SU-DHL-6 (cell line): ENCODE results near the gene PSMB5.

Experiments
- H2AFZ ChIP-seq: fragments of 200-600 bp; sonication (generic); 2 replicates; pipeline ENCODE4 v1.6.1; 2014; ENCODE audit warnings: low read depth, mild to moderate bottlenecking, moderate library complexity, mixed read lengths, antibody characterized with exemption, low read length; ENCODE audit not compliant: severe bottlenecking
- H3F3A ChIP-seq: fragments of 200-600 bp; shearing (Covaris generic); 2 replicates; pipeline ENCODE4 v1.6.0; 2016; ENCODE audit warnings: antibody characterized with exemption, mild to moderate bottlenecking; ENCODE audit not compliant: insufficient read depth
- H3K27ac ChIP-seq: fragments of 200-600 bp; sonication (generic); 2 replicates; pipeline ENCODE4 v1.5.1; 2016; ENCODE audit warnings: low read depth, mild to moderate bottlenecking, low read length, moderate library complexity, mixed read lengths
- H3K27me3 ChIP-seq: fragments of 200-600 bp; sonication (generic), shearing (Covaris generic); 2 replicates; pipeline ENCODE4 v1.6.0; 2014; ENCODE audit warnings: mild to moderate bottlenecking, low read length
- H3K36me3 ChIP-seq: fragments of 200-600 bp; sonication (generic); 2 replicates; pipeline ENCODE4 v1.6.1; 2014; ENCODE audit warnings: mild to moderate bottlenecking, low read length, mixed read lengths
- H3K4me2 ChIP-seq: fragments of 300-600, 200-600 bp; shearing (Covaris generic), sonication (generic); 2 replicates; pipeline ENCODE4 v1.6.0; 2014; ENCODE audit warnings: low read length, low read depth, mild to moderate bottlenecking; ENCODE audit not compliant: poor library complexity, severe bottlenecking
- H3K4me3 ChIP-seq: fragments of 200-600 bp; sonication (generic); 2 replicates; pipeline ENCODE4 v1.5.1; 2014; ENCODE audit warnings: antibody characterized with exemption, low read length, mild to moderate bottlenecking, mixed read lengths; ENCODE audit not compliant: insufficient read depth, poor library complexity, severe bottlenecking
- H3K79me2 ChIP-seq: fragments of 200-600 bp; sonication (generic); 2 replicates; pipeline ENCODE4 v1.6.1; 2014; ENCODE audit warnings: mild to moderate bottlenecking, low read length, moderate library complexity; ENCODE audit not compliant: insufficient read depth
- H3K9ac ChIP-seq: fragments of 200-600 bp; sonication (generic); 2 replicates; pipeline ENCODE4 v1.7.0; 2014; ENCODE audit warnings: mild to moderate bottlenecking, low read length
- H3K9me2 ChIP-seq: fragments of 200-600 bp; sonication (generic); replicated peaks from 2 replicates; pipeline ENCODE4 v1.6.1; 2014; ENCODE audit warnings: low read length; ENCODE audit not compliant: insufficient read depth
- H3K9me3 ChIP-seq: fragments of 200-600 bp; sonication (generic); 2 replicates; pipeline ENCODE4 v1.6.1; 2014; ENCODE audit warnings: low read length, mixed read lengths; ENCODE audit not compliant: insufficient read depth
- H4K20me1 ChIP-seq: fragments of 200-600 bp; sonication (generic); 2 replicates; pipeline ENCODE4 v1.6.1; 2014; ENCODE audit warnings: low read depth, mild to moderate bottlenecking, antibody characterized with exemption, low read length, moderate library complexity, mixed read lengths
- CTCF ChIP-seq: fragments of 200-600 bp; sonication (generic); IDR thresholded peaks from one replicate; pipeline ENCODE4 v1.5.1; 2017; ENCODE audit warnings: antibody characterized with exemption, mild to moderate bottlenecking, low read length, moderate library complexity; ENCODE audit not compliant: insufficient read depth, poor library complexity, severe bottlenecking
- EZH2phosphoT487 ChIP-seq: fragments of 200-600 bp; sonication (generic), shearing (Covaris generic); conservative IDR thresholded peaks from 2 replicates; pipeline ENCODE4 v1.6.1; 2018; ENCODE audit warnings: mild to moderate bottlenecking, antibody characterized with exemption, low read length, moderate library complexity, mixed read lengths

PSMB5 gene

GRCh38 chr14:23042162-23042965 is 7.7 kb upstream of the PSMB5 start, which contains the start of gene PSMB11:
PSMB11 (plus strand) TSS chr14:23042212; CDS start chr14:23042226, 14 bp downstream.
- no peak within 1 kb of the TSS for H3K27ac ChIP-seq
- TF ChIP-seq CTCF (no peak), EZH2phosphoT487 (no peak)
- no peaks in the 10 kb centered on the region for H3K9me2 ChIP-seq
- H3K4me3 ChIP-seq: no peak within 1 kb of the TSS
- H3F3A ChIP-seq: no peaks in the 10 kb centered on the region
- H3K9ac ChIP-seq: no peak within 1 kb of the TSS
- no peaks in the 10 kb centered on the region for H3K79me2 ChIP-seq
- no peaks in the 10 kb centered on the region for H3K27me3 ChIP-seq
- no peaks in the 10 kb centered on the region for H3K36me3 ChIP-seq
- no peaks in the 10 kb centered on the region for H3K9me3 ChIP-seq
- no peak within 1 kb of the TSS for H2AFZ ChIP-seq
- H4K20me1 ChIP-seq: no peaks in the 10 kb centered on the region
- H3K4me2 ChIP-seq: no peak within 1 kb of the TSS

- H3K4me2 ChIP-seq: no peak overlapping the region
- no peaks in the 10 kb centered on the region for H3K9me2 ChIP-seq
- H3K9ac ChIP-seq: no peak overlapping the region
- no peak overlapping the region for H3K4me3 ChIP-seq
- H4K20me1 ChIP-seq: no peaks in the 10 kb centered on the region
- no peak overlapping the region for H2AFZ ChIP-seq
- no peaks in the 10 kb centered on the region for H3K36me3 ChIP-seq
- H3K9me3 ChIP-seq: no peaks in the 10 kb centered on the region
- no peak overlapping the region for H3K27ac ChIP-seq
- no peaks in the 10 kb centered on the region for H3K79me2 ChIP-seq
- H3F3A ChIP-seq: no peaks in the 10 kb centered on the region
- TF ChIP-seq CTCF (no peak), EZH2phosphoT487 (no peak)
- no peaks in the 10 kb centered on the region for H3K27me3 ChIP-seq
Measured at GRCh38 chr14:23041729-23042128, 7.0 kb upstream of the PSMB5 start.

GRCh38 chr14:23040100-23040499 is 5.4 kb upstream of the PSMB5 start:
- Histone ChIP-seq H3K4me2 (no peak overlapping the region), H4K20me1 (no peaks in the 10 kb centered on the region), H3K27me3 (no peaks in the 10 kb centered on the region), H3K79me2 (no peaks in the 10 kb centered on the region), H3K9me2 (no peaks in the 10 kb centered on the region), H3K36me3 (no peaks in the 10 kb centered on the region), H2AFZ (no peak overlapping the region), H3K4me3 (no peak overlapping the region), H3F3A (no peaks in the 10 kb centered on the region), H3K27ac (no peak overlapping the region), H3K9me3 (no peaks in the 10 kb centered on the region), H3K9ac (no peak overlapping the region)
- no peak for TF ChIP-seq CTCF
- no peak for TF ChIP-seq EZH2phosphoT487
